A673 (cell line): Measurements from ENCODE around the gene PRPSAP2. TPM values are rescaled to one million over a fixed set of nuclear protein-coding genes. Genes with fewer than 3 reads are reported as not detected.

Experiments used
- BruUV-seq: library from RNA; stranded (reverse); fragments of 400-500 nt; replicated peaks from 2 replicates; lab custom pipeline; 2021; lab: Mats Ljungman, UMichigan
- CTCF ChIA-PET: fragments of 300-600 bp; sonication (Branson Sonifier 250); formaldehyde crosslinking; loops from one replicate; lab custom pipeline; 2022; ENCODE audit warnings: antibody characterized with exemption; lab: Charles Lee
- POLR2A ChIA-PET: fragments of 300-600 bp; sonication (Branson Sonifier 250); formaldehyde crosslinking; loops from one replicate; lab custom pipeline; 2022; ENCODE audit warnings: antibody characterized with exemption; ENCODE audit not compliant: low non-redundant PET; lab: Charles Lee
- DNase-seq: peaks from one replicate; pipeline ENCODE4 v3.0.0-alpha.2; 2015; ENCODE audit warnings: low spot score
- H3K27ac ChIP-seq: fragments of 200-600 bp; sonication (generic); 2 replicates; pipeline ENCODE4 v1.5.1; 2016; ENCODE audit warnings: mixed run types, low read depth, mild to moderate bottlenecking, mixed read lengths, antibody characterized with exemption, low read length; ENCODE audit not compliant: poor library complexity, severe bottlenecking
- H3K27me3 ChIP-seq: fragments of 200-600 bp; sonication (generic); replicated peaks from 2 replicates; pipeline ENCODE4 v1.6.1; 2017; ENCODE audit warnings: mixed run types, low read depth, mild to moderate bottlenecking, mixed read lengths, antibody characterized with exemption, low read length; ENCODE audit not compliant: insufficient read depth, poor library complexity
- H3K36me3 ChIP-seq: fragments of 200-600 bp; sonication (generic); 2 replicates; pipeline ENCODE4 v1.6.1; 2016; ENCODE audit warnings: mixed run types, mild to moderate bottlenecking, mixed read lengths, antibody characterized with exemption, low read length; ENCODE audit not compliant: insufficient read depth, poor library complexity, severe bottlenecking
- H3K4me1 ChIP-seq: fragments of 200-600 bp; sonication (generic); 2 replicates; pipeline ENCODE4 v1.6.1; 2017; ENCODE audit warnings: mixed run types, mild to moderate bottlenecking, mixed read lengths, antibody characterized with exemption, low read length; ENCODE audit not compliant: insufficient read depth, poor library complexity, severe bottlenecking
- H3K4me3 ChIP-seq: fragments of 200-600 bp; sonication (generic); 2 replicates; pipeline ENCODE4 v1.5.1; 2016; ENCODE audit warnings: low read depth, mixed run types, mild to moderate bottlenecking, mixed read lengths, low read length; ENCODE audit not compliant: poor library complexity, severe bottlenecking
- H3K9me3 ChIP-seq: fragments of 200-600 bp; sonication (generic); 2 replicates; pipeline ENCODE4 v1.6.1; 2016; ENCODE audit warnings: mixed run types, low read depth, mild to moderate bottlenecking, mixed read lengths, antibody characterized with exemption, low read length; ENCODE audit not compliant: poor library complexity, severe bottlenecking
- CTCF ChIP-seq: fragments of 300-800, 200-600 bp; sonication (generic); conservative IDR thresholded peaks from 2 replicates; pipeline ENCODE4 v1.5.1; 2017; ENCODE audit warnings: low read depth, mild to moderate bottlenecking, antibody characterized with exemption, low read length, moderate library complexity, mixed read lengths
- EZH2 ChIP-seq: fragments of 200-600 bp; sonication (generic); IDR thresholded peaks from 2 replicates; pipeline ENCODE4 v1.6.1; 2017; ENCODE audit warnings: borderline replicate concordance, low read depth, mild to moderate bottlenecking, mixed read lengths, antibody characterized with exemption, low read length; ENCODE audit not compliant: poor library complexity, severe bottlenecking
- intact Hi-C: fragments of 100-400 bp; cut with micrococcal nuclease; formaldehyde crosslinking; loops from one replicate; pipeline ENCODE4 v1.10.0; 2022; ENCODE audit not compliant: unreplicated experiment
- total RNA-seq: library from RNA; stranded (reverse); gene quantifications from 2 replicates; pipeline ENCODE4 v1.2.3, GENCODE V29; 2021

PRPSAP2 gene
- total RNA-seq, 1 experiment from 2014 or later = 72.1 TPM

- CTCF ChIA-PET = no interaction called here
- TF ChIP-seq EZH2 (no peak), CTCF (no peak)
- H3K9me3 ChIP-seq = no peaks in the 10 kb centered on the region
- no peaks in the 10 kb centered on the region for H3K4me1 ChIP-seq
- H3K27me3 ChIP-seq = no peaks in the 10 kb centered on the region
- no TSS peak for BruUV-seq
- no peak overlapping the region for H3K27ac ChIP-seq
- POLR2A ChIA-PET = interaction anchor here (0.7 kb wide), 1 partner anchor 10 kb away, joined by 5 read pairs; no protein-coding TSS in a partner anchor
- intact Hi-C loops = no loop called here
- H3K4me3 ChIP-seq = no peak overlapping the region
- no peak for DNase-seq
- no peaks in the 10 kb centered on the region for H3K36me3 ChIP-seq
These were observed 89.9 kb downstream of the PRPSAP2 start for GRCh38 chr17:18947866-18948265.

- Histone ChIP-seq H3K27me3 (no peaks in the 10 kb centered on the region), H3K27ac (no peak overlapping the region), H3K9me3 (no peaks in the 10 kb centered on the region), H3K4me3 (no peak overlapping the region), H3K4me1 (no peaks in the 10 kb centered on the region), H3K36me3 (no peaks in the 10 kb centered on the region)
- intact Hi-C loops = no loop called here
- no TSS peak for BruUV-seq
- CTCF ChIA-PET = no interaction called here
- no peak for TF ChIP-seq CTCF
- no peak for TF ChIP-seq EZH2
- POLR2A ChIA-PET = interaction anchor here (0.7 kb wide), 1 partner anchor 9 kb away, joined by 5 read pairs; no protein-coding TSS in a partner anchor
- no peak for DNase-seq
These were observed 90.6 kb downstream of the PRPSAP2 start for GRCh38 chr17:18948476-18949006.

GRCh38 chr17:18949566-18949965, 91.6 kb downstream of the PRPSAP2 start:
- Histone ChIP-seq H3K4me3 (no peak overlapping the region), H3K36me3 (no peaks in the 10 kb centered on the region), H3K9me3 (no peaks in the 10 kb centered on the region), H3K4me1 (no peaks in the 10 kb centered on the region), H3K27me3 (no peaks in the 10 kb centered on the region), H3K27ac (no peak overlapping the region)
- TF ChIP-seq EZH2 = no peak
- TF ChIP-seq CTCF = no peak
- ChIA-PET CTCF (no interaction called here), POLR2A (no interaction called here)
- DNase-seq = no peak
- no TSS peak for BruUV-seq
- intact Hi-C loops = no loop called here
